Smooth muscle cell (in vitro differentiated cells): Measurements from ENCODE around the gene FES. TPM values are rescaled to one million over a fixed set of nuclear protein-coding genes. Genes with fewer than 3 reads are reported as not detected.
"Not testable (repeated sequence)": the region's sequence is repeated elsewhere in the genome, so short reads cannot be mapped to it uniquely, and the experiment has no call there.

ENCODE experiments used
- DNase-seq: peaks from one replicate; lab custom pipeline; 2025; ENCODE audit not compliant: unreplicated experiment; lab: John Stamatoyannopoulos, UW
- H2AFZ ChIP-seq: fragments of 200-600 bp; sonication (generic); 2 replicates; pipeline ENCODE4 v1.6.0; 2016; ENCODE audit warnings: antibody characterized with exemption, low read depth, mild to moderate bottlenecking
- H3F3A ChIP-seq: fragments of 200-600 bp; sonication (generic); 2 replicates; pipeline ENCODE4 v1.6.0; 2017; ENCODE audit warnings: antibody characterized with exemption, low read depth
- H3K27ac ChIP-seq: fragments of 200-600 bp; sonication (generic); 2 replicates; pipeline ENCODE4 v1.5.1; 2016; ENCODE audit warnings: low read depth, mild to moderate bottlenecking
- H3K27me3 ChIP-seq: fragments of 200-600 bp; sonication (generic); 2 replicates; pipeline ENCODE4 v1.6.1; 2016; ENCODE audit warnings: low read depth, mild to moderate bottlenecking
- H3K36me3 ChIP-seq: fragments of 200-600 bp; sonication (generic); 2 replicates; pipeline ENCODE4 v1.5.1; 2016; ENCODE audit warnings: low read depth
- H3K4me1 ChIP-seq: fragments of 200-600 bp; sonication (generic); 2 replicates; pipeline ENCODE4 v1.5.1; 2016; ENCODE audit warnings: low read depth
- H3K4me2 ChIP-seq: fragments of 200-600 bp; sonication (generic); 2 replicates; pipeline ENCODE4 v1.6.0; 2016; ENCODE audit warnings: mild to moderate bottlenecking
- H3K4me3 ChIP-seq: fragments of 200-600 bp; sonication (generic); 2 replicates; pipeline ENCODE4 v1.5.1; 2016; ENCODE audit warnings: mild to moderate bottlenecking
- H3K79me2 ChIP-seq: fragments of 200-600 bp; sonication (generic); 2 replicates; pipeline ENCODE4 v1.6.0; 2016; ENCODE audit warnings: low read depth, mild to moderate bottlenecking
- H3K9ac ChIP-seq: fragments of 200-600 bp; sonication (generic); 2 replicates; pipeline ENCODE4 v1.6.0; 2016; ENCODE audit warnings: low read depth
- H3K9me3 ChIP-seq: fragments of 200-600 bp; sonication (generic); replicated peaks from 2 replicates; pipeline ENCODE4 v1.5.1; 2016; ENCODE audit warnings: low read depth
- H4K20me1 ChIP-seq: fragments of 200-600 bp; sonication (generic); 2 replicates; pipeline ENCODE4 v1.6.0; 2016; ENCODE audit warnings: low read depth
- CTCF ChIP-seq: fragments of 200-600 bp; sonication (generic); IDR thresholded peaks from 2 replicates; pipeline ENCODE4 v1.5.1; 2017; ENCODE audit warnings: borderline replicate concordance, mild to moderate bottlenecking, antibody characterized with exemption; ENCODE audit not compliant: insufficient read depth, poor library complexity, severe bottlenecking
- WGBS: methylation state at CpG from one replicate; pipeline ENCODE4 v1.1.7; 2016; ENCODE audit warnings: low lambda C conversion rate; 5-methylcytosine and 5-hydroxymethylcytosine counted together
- polyA plus RNA-seq: library from polyadenylated mRNA; unstranded; fragments of >200 nt; fragmentation: Nextera tagmentation; extraction: Ambion mirVana; gene quantifications from 2 replicates; pipeline ENCODE4 v1.2.1, GENCODE V29; 2016
- total RNA-seq: library from RNA; depleted of rRNA; stranded (reverse); fragments of >200 nt; gene quantifications from 2 replicates; pipeline ENCODE4 v1.2.3, GENCODE V29; 2014

FES gene
- total and polyA plus RNA-seq, 2 experiments from 2014 or later: 4.9 to 6.2 TPM

- H3F3A ChIP-seq: no peaks in the 10 kb centered on the region
- no peaks in the 10 kb centered on the region for H3K4me1 ChIP-seq
- H3K36me3 ChIP-seq: no peaks in the 10 kb centered on the region
- no peak overlapping the region for H3K27ac ChIP-seq
- H3K4me3 ChIP-seq: no peak overlapping the region
- TF ChIP-seq CTCF: no peak
- H3K9ac ChIP-seq: no peak overlapping the region
- WGBS: 97% methylated on average over 28 of the region's 29 CpGs
- no peaks in the 10 kb centered on the region for H3K27me3 ChIP-seq
- no peak for DNase-seq
- H4K20me1 ChIP-seq: no peaks in the 10 kb centered on the region
- no peaks in the 10 kb centered on the region for H3K9me3 ChIP-seq
- H3K79me2 ChIP-seq: no peaks in the 10 kb centered on the region
- no peak overlapping the region for H3K4me2 ChIP-seq
- no peak overlapping the region for H2AFZ ChIP-seq
Measured at GRCh38 chr15:90892498-90893174, 8.3 kb downstream of the FES start.

- 96% methylated on average over 33 of the region's 33 CpGs for WGBS
- no peaks in the 10 kb centered on the region for H3K79me2 ChIP-seq
- H3K9me3 ChIP-seq: no peaks in the 10 kb centered on the region
- H4K20me1 ChIP-seq: no peaks in the 10 kb centered on the region
- H3K27ac ChIP-seq: no peak overlapping the region
- no peak overlapping the region for H3K4me3 ChIP-seq
- no peak for DNase-seq
- no peak overlapping the region for H2AFZ ChIP-seq
- H3K4me1 ChIP-seq: no peaks in the 10 kb centered on the region
- H3K9ac ChIP-seq: no peak overlapping the region
- H3K4me2 ChIP-seq: no peak overlapping the region
- H3K36me3 ChIP-seq: no peaks in the 10 kb centered on the region
- TF ChIP-seq CTCF: peak; percentile 13
- H3F3A ChIP-seq: no peaks in the 10 kb centered on the region
- no peaks in the 10 kb centered on the region for H3K27me3 ChIP-seq
Measured at GRCh38 chr15:90893175-90894090, 9.1 kb downstream of the FES start.

- Histone ChIP-seq H2AFZ (no peak overlapping the region), H4K20me1 (no peaks in the 10 kb centered on the region)
- no peak for TF ChIP-seq CTCF
Measured at GRCh38 chr15:90895571-90896117, 11.3 kb downstream of the FES start.

GRCh38 chr15:90897131-90897655 lies 12.9 kb downstream of the FES start:
- 95% methylated on average over 9 of the region's 14 CpGs for WGBS
- not testable (repeated sequence) for H4K20me1 ChIP-seq, H3K36me3 ChIP-seq, H2AFZ ChIP-seq, H3K79me2 ChIP-seq, DNase-seq, H3K9me3 ChIP-seq, H3K9ac ChIP-seq, H3K27ac ChIP-seq, H3K4me1 ChIP-seq, H3K27me3 ChIP-seq, H3F3A ChIP-seq, H3K4me2 ChIP-seq, H3K4me3 ChIP-seq

More at GRCh38 chr15:90895571-90896117, 11.3 kb downstream of the FES start:
- Histone ChIP-seq H3K4me3 (no peak overlapping the region), H3F3A (no peaks in the 10 kb centered on the region), H3K79me2 (no peaks in the 10 kb centered on the region), H3K9me3 (no peaks in the 10 kb centered on the region), H3K9ac (no peak overlapping the region), H3K27ac (no peak overlapping the region), H3K4me1 (no peaks in the 10 kb centered on the region), H3K36me3 (no peaks in the 10 kb centered on the region), H3K4me2 (no peak overlapping the region), H3K27me3 (no peaks in the 10 kb centered on the region)
- no peak for DNase-seq
- WGBS: 93% methylated on average over 10 of the region's 10 CpGs
